IMR-90 (cell line): ENCODE results near the gene MGA. TPM values are rescaled to one million over a fixed set of nuclear protein-coding genes. Genes with fewer than 3 reads are reported as not detected.

Experiments
- ATAC-seq: fragments of 200-7000 bp; cut with Tn5 transposase; 2 replicates; pipeline ENCODE4 v1.9.1; 2020; ENCODE audit warnings: low read depth, mild to moderate bottlenecking, moderate library complexity
- BruUV-seq: library from RNA; stranded (reverse); fragments of 400-500 nt; replicated peaks from 2 replicates; lab custom pipeline; 2021; lab: Mats Ljungman, UMichigan
- CTCF ChIA-PET: fragments of 300-600 bp; formaldehyde crosslinking; extraction: SDS; loops from one replicate; lab custom pipeline; 2021; ENCODE audit warnings: antibody characterized with exemption; lab: Yijun Ruan, JAX
- POLR2A ChIA-PET: fragments of 300-600 bp; sonication (Branson Sonifier 250); formaldehyde crosslinking; loops from one replicate; lab custom pipeline; 2022; ENCODE audit warnings: antibody characterized with exemption; ENCODE audit not compliant: unreplicated experiment; lab: Charles Lee
- DNase-seq: peaks from one replicate; pipeline ENCODE4 v3.0.0; 2013
- H2AFZ ChIP-seq: replicated peaks from 2 replicates; pipeline ENCODE3; 2013; ENCODE audit warnings: low read length, mild to moderate bottlenecking; ENCODE audit not compliant: poor library complexity
- H2AK5ac ChIP-seq: 2 replicates; pipeline ENCODE4 v1.6.1; 2013; ENCODE audit warnings: low read depth, low read length, inconsistent platforms
- H2AK9ac ChIP-seq: replicated peaks from 2 replicates; pipeline ENCODE3; 2013; ENCODE audit warnings: mild to moderate bottlenecking, low read depth, low read length, moderate library complexity; ENCODE audit not compliant: poor library complexity
- H2BK120ac ChIP-seq: 2 replicates; pipeline ENCODE4 v1.6.1; 2013; ENCODE audit warnings: low read depth, low read length, inconsistent platforms
- H2BK15ac ChIP-seq: 3 replicates; pipeline ENCODE4 v1.6.1; 2013; ENCODE audit warnings: low read depth, low read length, inconsistent platforms
- H2BK20ac ChIP-seq: 2 replicates; pipeline ENCODE4 v1.6.1; 2013; ENCODE audit warnings: low read depth, mild to moderate bottlenecking, inconsistent platforms, low read length, moderate library complexity
- H2BK5ac ChIP-seq: 2 replicates; pipeline ENCODE4 v1.6.1; 2013; ENCODE audit warnings: mild to moderate bottlenecking, low read depth, low read length, inconsistent platforms; ENCODE audit not compliant: poor library complexity, severe bottlenecking
- H3K14ac ChIP-seq: replicated peaks from 2 replicates; pipeline ENCODE4 v1.6.1; 2013; ENCODE audit warnings: low read depth, low read length, inconsistent platforms
- H3K18ac ChIP-seq: 2 replicates; pipeline ENCODE4 v1.6.1; 2013; ENCODE audit warnings: low read depth, low read length, control low read depth
- H3K23ac ChIP-seq: 2 replicates; pipeline ENCODE4 v1.6.1; 2013; ENCODE audit warnings: low read depth, low read length, inconsistent platforms
- H3K27ac ChIP-seq: 2 replicates; pipeline ENCODE4 v1.5.1; 2013; ENCODE audit warnings: mild to moderate bottlenecking, control low read depth, low read length; ENCODE audit not compliant: insufficient read depth
- H3K27me3 ChIP-seq: 2 replicates; pipeline ENCODE4 v1.6.1; 2013; ENCODE audit warnings: low read length; ENCODE audit not compliant: control insufficient read depth, insufficient read depth
- H3K36me3 ChIP-seq: 2 replicates; pipeline ENCODE4 v1.6.1; 2013; ENCODE audit warnings: low read length, mixed read lengths; ENCODE audit not compliant: control insufficient read depth, insufficient read depth
- H3K4ac ChIP-seq: 2 replicates; pipeline ENCODE4 v1.6.1; 2013; ENCODE audit warnings: low read depth, low read length, inconsistent platforms
- H3K4me1 ChIP-seq: 2 replicates; pipeline ENCODE4 v1.6.1; 2013; ENCODE audit warnings: low read length, mixed read lengths; ENCODE audit not compliant: control insufficient read depth, insufficient read depth
- H3K4me2 ChIP-seq: 2 replicates; pipeline ENCODE4 v1.6.1; 2013; ENCODE audit warnings: low read depth, mild to moderate bottlenecking, control low read depth, low read length, moderate library complexity
- H3K4me3 ChIP-seq: 2 replicates; pipeline ENCODE4 v1.5.1; 2013; ENCODE audit warnings: low read depth, mild to moderate bottlenecking, control low read depth, low read length, moderate library complexity; ENCODE audit not compliant: insufficient read depth
- H3K56ac ChIP-seq: 2 replicates; pipeline ENCODE4 v1.6.1; 2013; ENCODE audit warnings: low read length, inconsistent platforms; ENCODE audit not compliant: insufficient read depth; ENCODE audit errors: extremely low read depth
- H3K79me1 ChIP-seq, 2 experiments: 2 replicates each; pipeline ENCODE4 v1.6.1; 2013; ENCODE audit warnings: low read length in 2 of 2, inconsistent platforms in 1 of 2, low read depth in 1 of 2
- H3K9ac ChIP-seq: 2 replicates; pipeline ENCODE4 v1.6.1; 2013; ENCODE audit warnings: low read depth, low read length, control low read depth
- H3K9me1 ChIP-seq: 2 replicates; pipeline ENCODE4 v1.6.1; 2013; ENCODE audit warnings: low read length, inconsistent platforms; ENCODE audit not compliant: insufficient read depth
- H3K9me3 ChIP-seq: 2 replicates; pipeline ENCODE4 v1.6.1; 2013; ENCODE audit warnings: low read length; ENCODE audit not compliant: control insufficient read depth, insufficient read depth
- H4K20me1 ChIP-seq: 2 replicates; pipeline ENCODE4 v1.6.1; 2013; ENCODE audit warnings: low read length, inconsistent platforms; ENCODE audit not compliant: insufficient read depth
- H4K5ac ChIP-seq: 2 replicates; pipeline ENCODE4 v1.6.1; 2013; ENCODE audit warnings: mild to moderate bottlenecking, low read depth, low read length, control low read depth
- H4K8ac ChIP-seq, 2 experiments: 2 replicates each; pipeline ENCODE4 v1.6.1; 2013; ENCODE audit warnings: low read depth in 2 of 2, low read length in 2 of 2, control low read depth in 1 of 2, inconsistent platforms in 1 of 2
- H4K91ac ChIP-seq: 2 replicates; pipeline ENCODE4 v1.6.1; 2013; ENCODE audit warnings: low read depth, low read length, inconsistent platforms; ENCODE audit not compliant: insufficient read depth
- FOS ChIP-seq: fragments of 150-350 bp; IDR thresholded peaks from 2 replicates; pipeline ENCODE4 v1.6.1; 2016; ENCODE audit warnings: low read depth, low read length
- MAFK ChIP-seq: IDR thresholded peaks from 2 replicates; pipeline ENCODE4 v1.6.1; 2012; ENCODE audit warnings: low read depth, low read length, improper control_type of control experiment
- POLR2A ChIP-seq: IDR thresholded peaks from 2 replicates; pipeline ENCODE4 v1.6.1; 2012; ENCODE audit warnings: mild to moderate bottlenecking, low read depth, low read length
- RFX5 ChIP-seq: IDR thresholded peaks from 2 replicates; pipeline ENCODE4 v1.8.0; 2012; ENCODE audit warnings: low read depth, mild to moderate bottlenecking, low read length, moderate library complexity
- WGBS, 2 experiments: methylation state at CpG; one replicate each; pipeline versions ENCODE4 v1.1.5 to v1.1.7; 2013; ENCODE audit warnings: missing lambda C conversion rate in 2 of 2; ENCODE audit not compliant: insufficient read length in 1 of 2; ENCODE audit errors: extremely low coverage in 2 of 2; 5-methylcytosine and 5-hydroxymethylcytosine counted together
- dilution Hi-C: fragments of 300-500 bp; cut with HindIII; formaldehyde crosslinking; loops from one replicate; pipeline ENCODE4 v1.14.3; 2018; ENCODE audit warnings: low sequenced_read_pairs; ENCODE audit not compliant: unreplicated experiment
- in situ Hi-C: fragments of 300-500 bp; cut with MboI; formaldehyde crosslinking; loops from 3 replicates; pipeline ENCODE4 v1.14.3; 2019; ENCODE audit warnings: low sequenced_read_pairs, inconsistent platforms, mixed read lengths
- intact Hi-C: fragments of 100-400 bp; cut with micrococcal nuclease; formaldehyde crosslinking; loops from 2 replicates; pipeline ENCODE4 v1.10.0; 2022
- polyA plus RNA-seq, 3 experiments: library from polyadenylated mRNA; depleted of rRNA; stranded (reverse); fragments of >200 nt; gene quantifications; 2 replicates each; pipeline ENCODE4 v1.2.3, GENCODE V29; 2012; ENCODE audit warnings: low replicate concordance in 1 of 3
- total RNA-seq: library from RNA; depleted of rRNA; stranded (reverse); fragments of >200 nt; gene quantifications from 2 replicates; pipeline ENCODE4 v1.2.3, GENCODE V29; 2012

Gene MGA
- total and polyA plus RNA-seq, 2 of the 4 experiments (the other 2 are of a cell fraction): 3.2 to 38.0 TPM

DNA sequence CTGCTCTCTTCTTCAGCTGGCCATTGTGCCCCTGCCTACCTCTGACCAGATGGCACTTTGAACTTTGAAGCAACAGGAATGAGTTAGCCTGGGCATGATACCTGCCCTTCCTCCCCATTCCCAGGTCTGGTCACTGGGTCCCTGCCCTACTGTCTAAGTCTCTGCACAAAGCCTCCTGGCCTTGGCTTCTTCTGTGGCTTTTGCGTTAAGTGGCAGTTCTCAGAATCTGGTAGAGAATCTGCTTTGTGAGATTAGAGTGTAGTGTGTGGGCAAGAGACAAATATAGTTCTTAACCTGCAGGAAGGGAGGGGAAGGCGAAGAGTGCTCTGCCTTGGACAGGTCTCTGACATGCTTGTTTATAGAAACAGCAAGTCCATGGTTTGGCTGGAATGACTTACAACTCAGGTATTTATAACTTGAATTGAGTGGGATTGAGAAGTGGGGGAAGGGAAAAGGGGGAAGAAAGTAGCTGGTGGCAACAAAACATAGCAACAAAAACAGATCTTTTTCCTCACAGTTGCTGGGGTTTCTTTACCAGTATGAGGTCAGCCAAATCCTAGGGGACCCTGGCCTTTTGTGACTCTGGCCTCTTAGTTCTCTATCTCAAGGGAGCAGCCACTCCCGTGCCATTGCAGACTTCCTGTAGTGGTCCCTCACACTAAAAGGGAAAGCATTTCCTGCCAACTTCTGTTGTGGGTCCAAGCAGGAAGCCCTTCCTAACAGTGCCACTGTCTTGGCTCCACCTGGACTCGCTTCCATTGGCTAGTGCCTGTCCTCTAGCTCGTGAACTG lies 130.7 kb downstream of the MGA start:
- Histone ChIP-seq H2BK20ac (peak overlapping the region; percentile 91), H2BK15ac (peak overlapping the region; percentile 74), H2BK5ac (peak overlapping the region; percentile 78), H3K4ac (peak overlapping the region; percentile 90), H3K14ac (peak overlapping the region; percentile 82), H2BK120ac (peak overlapping the region; percentile 84), H2AK5ac (peak overlapping the region; percentile 94), H3K18ac (peak overlapping the region; percentile 59), H2AFZ (peak overlapping the region; percentile 16), H3K27ac (peak overlapping the region; percentile 47), H3K4me2 (peak overlapping the region; percentile 65), H4K5ac (peak overlapping the region; percentile 25; the same call in 1 of the 2 replicates), H3K56ac (peak overlapping the region; percentile 55; the same call in 1 of the 2 replicates), H4K8ac (peak overlapping the region; percentile 22 to 90; a peak in 3 of 4 replicates), H4K91ac (peak overlapping the region; percentile 93), H3K9me1 (peaks cover 34% of the 10 kb centered on the region), H3K27me3 (no peaks in the 10 kb centered on the region), H3K4me1 (peaks cover 15% of the 10 kb centered on the region), H3K79me1 (peaks cover 42 to 83% of the 10 kb centered on the region in 2 experiments), H3K9me3 (no peaks in the 10 kb centered on the region), H3K4me3 (no peak overlapping the region), H3K36me3 (no peaks in the 10 kb centered on the region), H3K9ac (no peak overlapping the region), H4K20me1 (0 out of 2 replicates have a peak, but pooled peaks cover 3% of the 10 kb centered on the region), H2AK9ac (peak overlapping the region; percentile 73), H3K23ac (peak overlapping the region; percentile 79)
- dilution Hi-C loops: no loop called here
- DNase-seq (peak; percentile 79), ATAC-seq (peak; percentile 76)
- in situ Hi-C loops: no loop called here
- intact Hi-C loops: no loop called here
- no peak for TF ChIP-seq POLR2A
- no peak for TF ChIP-seq RFX5
- no peak for TF ChIP-seq MAFK
- peak; percentile 61 for TF ChIP-seq FOS
- BruUV-seq: no TSS peak
- 51% methylated on average over 4 of the region's 5 CpGs; no CpG with 5 or more reads in 1 of the 2 experiments for WGBS, 2 experiments
- ChIA-PET POLR2A (interaction anchor here (0.7 kb wide), 1 partner anchor 442 kb away, joined by 3 read pairs; no protein-coding TSS in a partner anchor), CTCF (interaction anchor here (0.5 to 1.0 kb wide), 2 partner anchors 17 to 175 kb away, joined by 3 to 4 read pairs; partner anchors contain the start of gene MAPKBP1)
